Stimulated activated CD8-positive, alpha-beta memory T cell treated with anti-CD3 and anti-CD28 coated beads, Interleukin-7, amount 100 ng/mL, for 48 hours (primary cell): ENCODE data around the gene CIAO3.

Experiments
- DNase-seq, 2 donors: peaks; one replicate each; pipeline ENCODE4 v3.0.0-alpha.2; 2020; ENCODE audit warnings: low read depth in 1 of 2; ENCODE audit errors: extremely low read depth in 1 of 2

CIAO3 gene

DNA sequence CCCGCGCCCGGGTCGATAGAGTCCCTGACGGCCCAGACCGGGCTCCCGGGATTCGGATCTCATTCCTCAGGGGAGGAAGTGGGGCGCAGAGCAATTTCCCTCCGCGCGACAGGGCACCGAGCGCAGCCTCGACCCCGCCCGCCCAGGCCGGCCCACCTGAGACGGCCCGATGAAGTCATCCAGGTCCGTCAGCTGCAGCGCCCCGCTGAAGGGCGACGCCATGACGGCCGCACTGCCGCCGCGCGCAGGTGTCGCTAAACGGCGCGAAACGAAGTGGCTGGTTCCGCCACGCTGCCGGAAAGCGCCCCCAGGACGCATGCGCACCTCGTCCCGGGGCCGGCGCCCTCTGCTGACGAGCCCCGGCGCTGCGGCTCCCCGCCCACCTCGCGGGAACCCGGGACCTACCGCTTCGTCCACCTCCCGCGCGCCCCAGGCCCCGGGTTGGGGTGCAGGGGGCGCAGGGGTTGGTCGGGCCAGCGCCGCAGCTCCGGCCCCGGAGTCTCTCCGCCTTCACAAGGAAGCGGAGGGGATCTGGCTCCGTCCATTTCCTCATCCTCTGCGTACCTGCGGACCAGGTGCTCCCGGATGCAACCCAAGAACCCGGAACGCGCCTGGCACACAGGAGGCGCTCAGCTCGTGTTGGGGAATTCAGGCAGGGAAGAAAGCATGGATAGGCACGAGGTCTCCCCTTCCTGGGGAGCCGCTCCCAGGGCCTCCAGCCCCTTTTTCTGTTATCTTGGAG is at the start of gene CIAO3:
Gene CIAO3, minus strand, starts transcription at position 234 of the 742 bp plus-strand sequence. Its CDS starts 12 bp downstream, at position 222.
- DNase-seq = peak; percentile 82 to 90

- DNase-seq = no peak
Measured at GRCh38 chr16:790086-790485, 49.3 kb upstream of the CIAO3 start.

DNA sequence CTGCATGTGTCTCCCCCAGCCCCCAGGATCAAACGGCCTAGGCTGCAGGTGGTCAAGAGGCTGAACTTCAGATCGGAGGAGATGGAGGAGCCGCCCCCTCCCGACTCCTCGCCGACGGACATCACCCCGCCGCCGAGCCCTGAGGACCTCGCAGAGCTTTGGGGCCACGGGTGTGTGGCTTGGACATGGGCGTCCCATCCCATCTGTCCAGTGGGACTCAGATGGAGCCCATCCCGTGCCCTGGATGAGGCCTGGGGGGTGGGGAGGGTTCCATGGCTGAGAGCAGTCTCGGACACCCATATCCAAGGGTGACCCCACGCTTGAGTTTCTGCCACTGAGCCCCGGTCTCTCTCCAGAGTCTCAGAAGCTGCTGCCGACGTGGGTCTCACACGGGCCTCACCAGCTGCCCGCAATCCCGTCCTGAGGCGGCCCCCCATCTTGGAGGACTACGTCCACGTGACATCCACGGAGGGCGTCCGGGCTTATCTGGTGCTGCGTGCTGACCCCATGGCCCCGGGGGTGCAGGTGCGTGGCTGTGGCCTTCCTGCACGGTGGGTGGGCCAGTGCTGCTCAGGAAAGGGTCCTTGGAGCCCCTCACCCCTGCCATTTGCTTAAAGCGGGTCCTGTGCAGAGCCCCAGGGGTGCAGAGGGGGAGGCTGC is 48.5 kb upstream of the CIAO3 start:
- DNase-seq = no peak

GRCh38 chr16:788399-789126 is 47.8 kb upstream of the CIAO3 start, which contains the start of gene CHTF18:
Gene CHTF18 (plus strand): TSS chr16:788620. CDS start chr16:788685, 65 bp downstream.
- DNase-seq = peak; percentile 81 to 93

DNA sequence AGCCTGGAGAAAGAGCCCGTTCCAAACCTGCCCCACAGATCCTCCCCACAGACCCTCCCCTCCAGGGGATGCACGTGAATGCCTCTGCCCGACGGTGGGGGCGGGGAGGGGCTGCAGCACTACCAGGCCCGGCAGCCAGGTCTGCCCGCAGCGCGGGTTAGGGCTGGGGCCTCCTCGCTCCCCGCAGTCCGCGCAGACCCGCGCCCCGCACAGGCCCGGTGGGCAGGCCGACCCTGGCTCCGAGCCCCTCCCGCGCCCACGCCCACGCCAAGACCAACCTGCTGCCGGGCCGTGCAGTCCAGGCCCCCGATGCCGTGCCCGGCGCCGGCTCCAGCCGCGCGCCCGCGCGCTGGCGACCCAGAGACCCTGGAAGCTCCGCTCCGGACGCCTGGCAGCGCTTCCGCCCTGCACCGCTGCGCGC is 47.2 kb upstream of the CIAO3 start, which contains the start of gene RPUSD1:
Gene RPUSD1, minus strand, starts transcription at position 404 of the 421 bp plus-strand sequence. CDS start 644 bp downstream, outside the sequence.
- no peak for DNase-seq

GRCh38 chr16:787321-787966 is 46.6 kb upstream of the CIAO3 start:
- no peak for DNase-seq

DNA sequence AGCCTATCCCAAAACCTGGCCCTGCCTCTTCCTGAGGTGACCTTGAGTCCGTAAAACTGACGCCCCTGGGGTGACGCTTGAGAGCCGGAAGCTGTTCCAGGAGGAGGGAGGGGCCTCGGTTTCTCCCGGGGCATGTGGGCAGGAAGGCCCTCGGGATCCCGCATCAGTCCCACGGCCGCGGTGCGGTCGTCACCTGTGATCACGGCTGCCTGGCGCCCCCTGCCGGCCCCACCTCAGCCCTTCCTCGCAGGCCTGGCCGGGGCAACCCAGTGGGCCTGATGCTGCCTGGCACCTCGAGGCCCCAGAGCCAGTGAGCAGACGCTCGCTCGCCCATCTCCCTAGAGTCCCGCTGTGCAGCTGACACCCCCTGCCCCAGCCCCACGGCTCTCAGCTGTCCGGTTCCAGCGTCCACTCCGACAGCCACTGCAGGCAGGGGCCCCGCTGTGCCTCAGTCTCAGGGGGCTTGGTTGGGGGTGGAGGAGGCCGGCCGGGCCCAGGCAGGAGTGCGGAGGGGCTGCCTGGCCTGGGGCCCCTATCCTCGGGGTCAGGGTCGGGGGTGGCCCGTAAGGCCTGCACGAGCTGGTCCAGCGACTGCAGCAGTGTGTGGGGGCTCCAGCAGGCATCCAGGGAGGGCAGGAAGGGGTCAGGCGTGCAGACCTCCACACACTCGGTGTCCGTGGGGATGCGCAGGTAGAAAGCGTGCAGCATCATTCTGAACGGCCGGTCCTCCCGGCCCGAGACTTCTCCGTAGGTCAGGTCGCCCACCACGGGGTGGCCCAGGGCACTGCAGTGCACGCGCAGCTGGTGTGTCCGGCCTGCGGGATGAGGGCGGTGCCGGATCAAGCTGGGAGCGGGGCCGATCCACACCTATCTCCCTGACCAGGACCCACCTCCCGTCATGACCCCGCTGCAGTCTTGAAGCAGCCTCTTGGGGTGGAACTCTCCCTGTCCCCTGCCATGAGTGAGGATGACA is 45.1 kb upstream of the CIAO3 start:
- peak in 1 of 2 donors; percentile 55 for DNase-seq

- DNase-seq = no peak
Measured at GRCh38 chr16:784431-784830, 43.6 kb upstream of the CIAO3 start.

- DNase-seq = no peak
Measured at GRCh38 chr16:783404-784161, 42.8 kb upstream of the CIAO3 start.

- no peak for DNase-seq
Measured at GRCh38 chr16:782766-783403, 42.1 kb upstream of the CIAO3 start.

- no peak for DNase-seq
Measured at GRCh38 chr16:782258-782657, 41.5 kb upstream of the CIAO3 start.

- no peak for DNase-seq
Measured at GRCh38 chr16:781346-782010, 40.7 kb upstream of the CIAO3 start.

GRCh38 chr16:780296-780695 is 39.5 kb upstream of the CIAO3 start:
- DNase-seq = no peak

GRCh38 chr16:779561-779960 is 38.8 kb upstream of the CIAO3 start:
- DNase-seq = no peak

DNA sequence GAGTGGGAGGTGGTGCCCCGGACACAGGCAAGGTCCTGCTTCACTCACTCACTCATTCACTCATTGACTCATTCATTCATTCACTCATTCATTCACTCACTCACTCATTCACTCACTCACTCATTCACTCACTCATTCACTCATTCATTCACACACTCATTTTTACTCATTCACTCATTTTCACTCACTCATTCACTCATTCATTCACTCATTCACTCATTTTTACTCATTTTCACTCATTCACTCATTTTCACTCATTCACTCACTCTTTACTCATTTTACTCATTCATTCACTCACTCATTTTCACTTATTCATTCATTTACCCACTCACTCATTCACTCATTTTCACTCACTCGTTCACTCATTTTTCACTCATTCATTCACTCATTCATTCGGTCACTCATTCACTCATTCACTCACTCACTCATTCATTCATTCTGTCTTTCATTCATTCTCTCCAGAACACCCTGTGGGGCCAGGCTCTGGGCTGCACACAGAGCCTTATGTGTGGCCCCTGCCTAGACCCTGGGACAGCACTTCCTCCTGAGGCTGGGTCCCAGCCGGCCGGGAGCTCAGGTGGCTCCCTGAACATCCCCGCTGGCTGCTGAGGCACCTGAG is 38.2 kb upstream of the CIAO3 start:
- no peak for DNase-seq

DNA sequence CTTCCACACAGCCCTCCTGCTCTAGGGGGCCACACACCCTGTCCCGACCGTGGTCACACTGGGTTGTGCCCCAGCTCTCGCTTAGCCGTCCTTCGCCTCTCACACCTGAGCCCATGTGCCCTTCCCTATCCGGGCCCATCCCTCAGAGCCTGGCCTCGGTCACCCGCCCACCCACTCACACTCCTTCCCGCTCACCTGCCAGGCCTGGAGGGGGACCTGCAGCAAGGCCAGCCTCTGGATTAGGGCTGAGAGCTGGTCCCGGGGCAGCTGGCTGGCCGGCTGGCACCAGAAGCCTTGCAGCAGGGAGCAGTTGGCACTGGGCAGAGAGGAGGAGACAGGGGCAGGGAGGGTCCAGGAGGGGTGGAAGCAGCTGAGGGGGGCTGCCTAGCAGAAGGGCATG is 37.6 kb upstream of the CIAO3 start:
- no peak for DNase-seq

- no peak for DNase-seq
Measured at GRCh38 chr16:777826-778225, 37.0 kb upstream of the CIAO3 start.

DNA sequence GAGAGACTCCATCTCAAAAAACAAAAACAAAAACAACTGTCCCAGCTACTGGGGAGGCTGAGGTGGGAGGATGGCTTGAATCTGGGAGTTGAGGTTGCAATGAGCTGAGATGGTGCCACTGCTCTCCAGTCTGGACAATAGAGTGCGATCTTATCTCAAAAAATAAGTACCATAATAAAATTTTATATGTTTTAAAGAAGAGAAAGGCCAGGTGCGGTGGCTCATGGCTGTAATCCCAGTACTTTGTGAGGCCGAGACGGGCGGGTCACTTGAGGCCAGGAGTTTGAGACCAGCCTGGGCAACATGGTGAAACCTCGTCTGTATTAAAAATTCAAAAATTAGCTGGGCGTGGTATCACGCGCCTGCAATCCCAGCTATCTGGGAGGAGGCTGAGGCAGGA is 36.0 kb upstream of the CIAO3 start:
- no peak for DNase-seq
